ENCODE results near the gene NRP2. TPM values are rescaled to one million over a fixed set of nuclear protein-coding genes. Genes with fewer than 3 reads are reported as not detected.

The NRP2 gene
- total RNA-seq, 1 experiment from 2014 or later = 10.3 TPM

GRCh38 chr2:205755923-205756322 lies 73.6 kb downstream of the NRP2 start:
- Mint-ChIP-seq H3K27ac (ENCODE audit: low read depth, unreplicated experiment) (no peak overlapping the region), H3K27me3 (ENCODE audit: insufficient read depth, unreplicated experiment) (no peaks in the 10 kb centered on the region), H3K4me1 (ENCODE audit: insufficient read depth, unreplicated experiment) (peaks cover 33% of the 10 kb centered on the region), H3K4me3 (ENCODE audit: unreplicated experiment) (no peak overlapping the region), H3K9me3 (ENCODE audit: unreplicated experiment) (no peaks in the 10 kb centered on the region), H3K36me3 (ENCODE audit: insufficient read depth, unreplicated experiment) (no peaks in the 10 kb centered on the region)
- ChIA-PET POLR2A (no interaction called here), CTCF (interaction anchor here (0.7 to 1.5 kb wide), 4 partner anchors 16 to 1048 kb away, joined by 3 to 9 read pairs (median 4); no protein-coding TSS in a partner anchor)
- no peak for DNase-seq (ENCODE audit: unreplicated experiment)
- no peak for TF ChIP-seq CTCF (IDR thresholded peaks at IDR 0.05; ENCODE audit: unreplicated experiment)
- intact Hi-C loops (cut with micrococcal nuclease) = no loop called here
- no TSS peak for BruUV-seq (replicated peaks)

DNA sequence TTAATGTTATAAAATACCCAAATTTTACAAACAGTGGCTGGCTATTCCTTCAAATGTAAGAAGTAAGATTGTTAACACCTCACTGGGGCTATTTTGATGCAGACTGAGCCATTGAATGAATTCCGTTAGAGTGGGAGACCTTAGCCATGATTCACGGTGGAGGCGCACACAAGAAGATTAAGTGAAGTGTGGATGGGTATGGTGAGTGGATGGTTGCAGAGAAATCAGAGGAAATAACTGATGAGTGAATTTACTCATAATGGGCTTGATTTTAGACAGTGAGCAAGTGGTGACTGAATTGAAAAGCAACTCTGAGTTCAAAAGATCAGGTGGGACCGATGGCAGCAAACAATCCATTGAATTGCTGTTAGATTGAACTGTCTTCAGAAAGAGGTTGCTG lies 75.0 kb downstream of the NRP2 start:
- no peaks in the 10 kb centered on the region for H3K36me3 Mint-ChIP-seq (ENCODE audit: insufficient read depth, unreplicated experiment)
- H3K4me1 Mint-ChIP-seq (ENCODE audit: insufficient read depth, unreplicated experiment) = peaks cover 21% of the 10 kb centered on the region
- DNase-seq (ENCODE audit: unreplicated experiment) = no peak
- H3K9me3 Mint-ChIP-seq (ENCODE audit: unreplicated experiment) = no peaks in the 10 kb centered on the region
- ChIA-PET POLR2A (no interaction called here), CTCF (interaction anchor here (0.7 kb wide), 1 partner anchor 34 kb away, joined by 3 read pairs; no protein-coding TSS in a partner anchor)
- H3K27ac Mint-ChIP-seq (ENCODE audit: low read depth, unreplicated experiment) = no peak overlapping the region
- no peak for TF ChIP-seq CTCF (IDR thresholded peaks at IDR 0.05; ENCODE audit: unreplicated experiment)
- intact Hi-C loops (cut with micrococcal nuclease) = no loop called here
- H3K4me3 Mint-ChIP-seq (ENCODE audit: unreplicated experiment) = no peak overlapping the region
- BruUV-seq (replicated peaks) = no TSS peak
- H3K27me3 Mint-ChIP-seq (ENCODE audit: insufficient read depth, unreplicated experiment) = no peaks in the 10 kb centered on the region

- no TSS peak for BruUV-seq (replicated peaks)
- no peak overlapping the region for H3K27ac Mint-ChIP-seq (ENCODE audit: low read depth, unreplicated experiment)
- H3K4me3 Mint-ChIP-seq (ENCODE audit: unreplicated experiment) = no peak overlapping the region
- peaks cover 21% of the 10 kb centered on the region for H3K4me1 Mint-ChIP-seq (ENCODE audit: insufficient read depth, unreplicated experiment)
- intact Hi-C loops (cut with micrococcal nuclease) = no loop called here
- CTCF ChIA-PET = interaction anchor here (0.7 to 1.1 kb wide), 2 partner anchors 10 to 198 kb away, joined by 3 to 5 read pairs; no protein-coding TSS in a partner anchor
- TF ChIP-seq CTCF (IDR thresholded peaks at IDR 0.05; ENCODE audit: unreplicated experiment) = no peak
- POLR2A ChIA-PET = no interaction called here
- DNase-seq (ENCODE audit: unreplicated experiment) = no peak
- no peaks in the 10 kb centered on the region for H3K36me3 Mint-ChIP-seq (ENCODE audit: insufficient read depth, unreplicated experiment)
- no peaks in the 10 kb centered on the region for H3K9me3 Mint-ChIP-seq (ENCODE audit: unreplicated experiment)
- no peaks in the 10 kb centered on the region for H3K27me3 Mint-ChIP-seq (ENCODE audit: insufficient read depth, unreplicated experiment)
These were observed 75.8 kb downstream of the NRP2 start for GRCh38 chr2:205758051-205758450.

DNA sequence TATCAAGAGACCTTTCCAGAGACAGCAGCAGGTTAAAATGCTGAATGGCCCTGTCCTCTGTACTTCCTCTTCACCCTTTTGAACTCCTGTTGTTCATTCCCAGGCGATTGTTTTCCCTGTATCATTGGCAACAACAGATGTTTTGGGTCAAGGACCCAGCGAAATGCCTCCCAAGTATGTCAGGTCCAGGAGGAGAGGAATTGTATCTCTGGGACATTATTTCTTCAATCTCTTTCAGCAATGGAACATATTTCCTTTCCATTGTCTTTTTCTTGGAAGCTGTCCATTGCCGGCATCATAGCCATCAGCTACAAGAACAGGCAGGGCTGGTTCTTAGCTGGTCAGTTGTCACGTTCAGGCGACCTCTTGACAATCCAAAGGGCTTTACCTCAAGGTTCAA lies 76.2 kb downstream of the NRP2 start:
- intact Hi-C loops (cut with micrococcal nuclease) = no loop called here
- ChIA-PET CTCF (interaction anchor here (0.7 to 1.3 kb wide), 5 partner anchors 9 to 978 kb away, joined by 3 to 6 read pairs (median 5); no protein-coding TSS in a partner anchor), POLR2A (no interaction called here)
- Mint-ChIP-seq H3K4me3 (ENCODE audit: unreplicated experiment) (no peak overlapping the region), H3K9me3 (ENCODE audit: unreplicated experiment) (no peaks in the 10 kb centered on the region), H3K27ac (ENCODE audit: low read depth, unreplicated experiment) (no peak overlapping the region), H3K4me1 (ENCODE audit: insufficient read depth, unreplicated experiment) (peaks cover 21% of the 10 kb centered on the region), H3K27me3 (ENCODE audit: insufficient read depth, unreplicated experiment) (no peaks in the 10 kb centered on the region), H3K36me3 (ENCODE audit: insufficient read depth, unreplicated experiment) (no peaks in the 10 kb centered on the region)
- no peak for DNase-seq (ENCODE audit: unreplicated experiment)
- no TSS peak for BruUV-seq (replicated peaks)
- TF ChIP-seq CTCF (IDR thresholded peaks at IDR 0.05; ENCODE audit: unreplicated experiment) = no peak

Measured in MCF 10A (cell line).